Lower lobe of right lung (tissue), 2 donors: ENCODE data around the gene CLN6. TPM values are rescaled to one million over a fixed set of nuclear protein-coding genes. Genes with fewer than 3 reads are reported as not detected.

Source experiments
- ATAC-seq, 2 donors: fragments of 200-7000 bp; cut with Tn5 transposase; one replicate each; pipeline ENCODE4 v1.9.1; 2020 to 2022; ENCODE audit warnings: mild to moderate bottlenecking in 2 of 2, moderate library complexity in 2 of 2
- DNase-seq: peaks from one replicate; pipeline ENCODE4 v3.0.0-alpha.2; 2020
- H3K27ac ChIP-seq: fragments of 200-600 bp; one replicate; pipeline ENCODE4 v1.8.0; 2022
- H3K27me3 ChIP-seq: fragments of 200-600 bp; one replicate; pipeline ENCODE4 v1.8.0; 2022; ENCODE audit warnings: low read depth
- H3K36me3 ChIP-seq: fragments of 200-600 bp; one replicate; pipeline ENCODE4 v1.8.0; 2022; ENCODE audit warnings: mild to moderate bottlenecking
- H3K4me1 ChIP-seq: fragments of 200-600 bp; one replicate; pipeline ENCODE4 v1.8.0; 2022
- H3K4me3 ChIP-seq: fragments of 200-600 bp; one replicate; pipeline ENCODE4 v1.8.0; 2022; ENCODE audit warnings: mild to moderate bottlenecking
- H3K9me3 ChIP-seq: fragments of 200-600 bp; one replicate; pipeline ENCODE4 v1.8.0; 2022
- CTCF ChIP-seq: fragments of 200-600 bp; IDR thresholded peaks from one replicate; pipeline ENCODE4 v1.8.0; 2022; ENCODE audit warnings: antibody characterized with exemption, mild to moderate bottlenecking
- intact Hi-C: fragments of 100-400 bp; cut with DNase I; formaldehyde crosslinking; loops from one replicate; pipeline ENCODE4 v1.11.0; 2022
- total RNA-seq: library from RNA; stranded (reverse); fragmentation: NEBNext Ultra II Directional; extraction: Animal tissue kit (Norgen Biotek cat#: 25700); gene quantifications from one replicate; pipeline ENCODE4 v1.2.1, GENCODE V29; 2021
- donor health status: DM: no; HTN: yes; CAD: no; lungs with severe emphysema.

CLN6 gene
- total RNA-seq, 1 donor from 2014 or later: 37.9 TPM

DNA sequence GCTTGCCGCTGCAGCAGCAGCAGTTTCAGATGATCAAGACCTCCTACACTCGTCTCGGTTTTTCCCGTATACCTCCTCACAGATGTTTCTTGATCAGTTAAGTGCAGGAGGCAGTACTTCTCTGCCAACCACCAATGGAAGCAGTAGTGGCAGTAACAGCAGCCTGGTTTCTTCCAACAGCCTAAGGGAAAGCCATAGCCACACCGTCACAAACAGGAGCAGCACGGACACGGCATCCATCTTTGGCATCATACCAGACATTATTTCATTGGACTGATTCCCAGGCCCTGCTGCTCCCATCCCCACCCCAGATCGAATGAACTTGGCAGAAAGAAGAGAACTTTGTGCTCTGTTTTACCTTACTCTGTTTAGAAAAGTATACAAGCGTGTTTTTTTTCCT lies 42.0 kb downstream of the CLN6 start:
- intact Hi-C loops: no loop called here
- DNase-seq (no peak), ATAC-seq (peak; percentile 62 to 65)
- H3K4me1 ChIP-seq: peaks cover 20% of the 10 kb centered on the region
- TF ChIP-seq CTCF: no peak
- H3K4me3 ChIP-seq: no peak overlapping the region
- H3K27me3 ChIP-seq: no peaks in the 10 kb centered on the region
- peaks cover 90% of the 10 kb centered on the region for H3K36me3 ChIP-seq
- peak overlapping the region; percentile 28 for H3K27ac ChIP-seq
- no peaks in the 10 kb centered on the region for H3K9me3 ChIP-seq

- Histone ChIP-seq H3K27ac (peak overlapping the region; percentile 28), H3K9me3 (no peaks in the 10 kb centered on the region), H3K27me3 (no peaks in the 10 kb centered on the region), H3K36me3 (peaks cover 88% of the 10 kb centered on the region), H3K4me3 (no peak overlapping the region), H3K4me1 (peaks cover 20% of the 10 kb centered on the region)
- no peak for DNase-seq
- no peak for TF ChIP-seq CTCF
- peak in 1 of 2 donors; percentile 50 for ATAC-seq
- intact Hi-C loops: no loop called here
Measured at GRCh38 chr15:68186671-68187397, 42.7 kb downstream of the CLN6 start.

DNA sequence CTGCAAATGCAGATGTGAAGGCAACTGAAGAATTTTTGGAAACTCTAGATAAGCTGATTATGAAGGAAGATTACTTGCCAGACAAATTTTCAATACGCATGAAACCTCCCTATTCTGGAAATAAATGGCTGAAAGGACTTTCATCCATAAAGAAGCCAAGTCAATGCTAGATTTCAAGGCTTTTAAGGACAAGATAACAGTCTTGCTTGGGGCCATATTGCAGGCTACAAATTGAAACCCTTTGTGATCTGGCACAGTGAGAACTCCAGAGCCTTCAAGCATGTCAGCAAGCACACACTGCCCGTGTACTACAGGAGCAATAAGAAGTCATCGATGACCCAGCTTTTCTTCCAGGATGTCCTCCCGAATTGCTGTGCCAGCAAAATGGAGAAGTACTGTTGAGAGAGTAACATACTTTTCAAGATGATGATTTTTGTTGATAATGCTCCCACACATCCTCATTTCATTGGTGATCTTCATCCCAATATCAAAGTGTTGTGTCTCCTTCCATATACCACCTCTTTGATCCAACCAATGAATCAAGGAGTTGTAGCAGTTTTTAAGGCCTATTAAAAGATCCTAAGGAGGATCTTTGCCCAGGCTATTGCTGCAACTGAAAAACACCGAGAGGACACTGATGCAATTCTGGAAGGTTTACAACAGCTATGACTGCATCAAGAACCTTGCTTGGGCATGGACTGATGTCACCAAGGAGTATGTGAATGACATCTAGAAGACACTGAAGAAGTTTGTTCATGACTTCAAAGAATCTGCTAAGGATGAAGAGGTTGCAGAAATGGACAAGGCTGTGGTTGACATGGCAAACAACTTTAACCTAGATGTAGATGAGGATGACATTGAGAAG lies 44.7 kb downstream of the CLN6 start:
- DNase-seq (no peak), ATAC-seq (peak in 1 of 2 donors; percentile 21)
- no peak for TF ChIP-seq CTCF
- Histone ChIP-seq H3K4me1 (peaks cover 20% of the 10 kb centered on the region), H3K27me3 (no peaks in the 10 kb centered on the region), H3K4me3 (no peak overlapping the region), H3K9me3 (no peaks in the 10 kb centered on the region), H3K36me3 (peaks cover 96% of the 10 kb centered on the region), H3K27ac (no peak overlapping the region)
- intact Hi-C loops: no loop called here

- no peak overlapping the region for H3K27ac ChIP-seq
- no peaks in the 10 kb centered on the region for H3K27me3 ChIP-seq
- H3K4me3 ChIP-seq: no peak overlapping the region
- H3K9me3 ChIP-seq: no peaks in the 10 kb centered on the region
- DNase-seq (no peak), ATAC-seq (no peak)
- peaks cover 88% of the 10 kb centered on the region for H3K36me3 ChIP-seq
- H3K4me1 ChIP-seq: peaks cover 20% of the 10 kb centered on the region
- no peak for TF ChIP-seq CTCF
- intact Hi-C loops: no loop called here
Measured at GRCh38 chr15:68183616-68184315, 45.8 kb downstream of the CLN6 start.

DNA sequence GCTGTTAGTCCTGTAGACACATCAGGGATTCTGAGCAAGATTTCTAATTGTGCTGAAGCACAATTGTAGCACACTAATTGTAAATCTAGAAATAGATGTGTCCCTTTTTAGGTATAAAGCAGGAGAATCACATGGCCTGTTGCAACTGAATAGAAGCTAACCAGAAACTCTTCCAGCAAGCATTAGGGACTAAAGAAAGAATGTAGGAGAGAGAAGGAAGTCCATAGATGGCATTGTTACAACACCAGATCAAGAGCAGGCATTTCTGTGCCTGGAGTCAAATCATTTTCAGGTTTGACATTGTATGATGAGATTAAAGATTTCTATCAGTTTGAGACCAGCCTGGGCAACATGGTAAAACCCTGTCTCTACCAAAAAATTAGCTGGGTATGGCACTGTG lies 51.8 kb downstream of the CLN6 start:
- ATAC-seq (no peak), DNase-seq (no peak)
- TF ChIP-seq CTCF: no peak
- Histone ChIP-seq H3K9me3 (no peaks in the 10 kb centered on the region), H3K27me3 (no peaks in the 10 kb centered on the region), H3K4me1 (peaks cover 5% of the 10 kb centered on the region), H3K36me3 (peaks cover 85% of the 10 kb centered on the region), H3K4me3 (no peak overlapping the region), H3K27ac (no peak overlapping the region)
- intact Hi-C loops: no loop called here
